Kidney capillary endothelial cell (primary cell): Measurements from ENCODE around the gene RNF149.
A peak's percentile ranks its signal among the peaks of the same experiment; 100 is the strongest.
"Not testable (repeated sequence)": the region's sequence is repeated elsewhere in the genome, so short reads cannot be mapped to it uniquely, and the experiment has no call there.

ENCODE experiments used
- DNase-seq: peaks from one replicate; pipeline ENCODE4 v3.0.0-alpha.2; 2018; ENCODE audit warnings: low spot score

Gene RNF149

GRCh38 chr2:101255501-101255900 is 53.0 kb downstream of the RNF149 start:
- DNase-seq = no peak

- no peak for DNase-seq
Observed at GRCh38 chr2:101253703-101254450, 54.6 kb downstream of the RNF149 start.

- DNase-seq = peak; percentile 48
Observed at GRCh38 chr2:101253013-101253702, 55.3 kb downstream of the RNF149 start.

GRCh38 chr2:101252408-101253012 is 56.0 kb downstream of the RNF149 start, which contains the start of gene CNOT11:
Gene CNOT11, plus strand, starts transcription at chr2:101252886. Its CDS starts 79 bp downstream, at chr2:101252965.
- DNase-seq = peak; percentile 96

- no peak for DNase-seq
Observed at GRCh38 chr2:101251844-101252407, 56.6 kb downstream of the RNF149 start.

- DNase-seq = not testable (repeated sequence)
Observed at GRCh38 chr2:101251246-101251781, 57.2 kb downstream of the RNF149 start.

- no peak for DNase-seq
Observed at GRCh38 chr2:101249826-101250225, 58.7 kb downstream of the RNF149 start.

- DNase-seq = not testable (repeated sequence)
Observed at GRCh38 chr2:101248756-101249155, 59.7 kb downstream of the RNF149 start.

GRCh38 chr2:101245468-101245867 is 63.0 kb downstream of the RNF149 start:
- not testable (repeated sequence) for DNase-seq

GRCh38 chr2:101244899-101245298 is 63.6 kb downstream of the RNF149 start:
- not testable (repeated sequence) for DNase-seq

- DNase-seq = not testable (repeated sequence)
Observed at GRCh38 chr2:101244373-101244772, 64.1 kb downstream of the RNF149 start.

GRCh38 chr2:101241158-101241557 is 67.3 kb downstream of the RNF149 start:
- no peak for DNase-seq

- DNase-seq = not testable (repeated sequence)
Observed at GRCh38 chr2:101240694-101241093, 67.8 kb downstream of the RNF149 start.

GRCh38 chr2:101239760-101240118 is 68.8 kb downstream of the RNF149 start:
- not testable (repeated sequence) for DNase-seq

- no peak for DNase-seq
Observed at GRCh38 chr2:101238930-101239759, 69.4 kb downstream of the RNF149 start.

- not testable (repeated sequence) for DNase-seq
Observed at GRCh38 chr2:101237944-101238343, 70.6 kb downstream of the RNF149 start.

- DNase-seq = not testable (repeated sequence)
Observed at GRCh38 chr2:101235956-101236355, 72.5 kb downstream of the RNF149 start.

- no peak for DNase-seq
Observed at GRCh38 chr2:101234169-101234938, 74.1 kb downstream of the RNF149 start.

GRCh38 chr2:101232770-101233169 is 75.7 kb downstream of the RNF149 start:
- no peak for DNase-seq

GRCh38 chr2:101231937-101232730 is 76.4 kb downstream of the RNF149 start:
- DNase-seq = no peak
